ENCODE data around the gene LRRFIP1.
"Not testable (repeated sequence)": the region's sequence is repeated elsewhere in the genome, so short reads cannot be mapped to it uniquely, and the experiment has no call there.

LRRFIP1 gene

GRCh38 chr2:237671466-237672138, 44.2 kb downstream of the LRRFIP1 start:
- in situ Hi-C loops (cut with MboI; ENCODE audit: low pct_unique_long_range_greater_than_20kb, low sequenced_read_pairs): no loop called here
- DNase-seq: no peak

GRCh38 chr2:237672731-237673129, 45.3 kb downstream of the LRRFIP1 start:
- in situ Hi-C loops (cut with MboI; ENCODE audit: low pct_unique_long_range_greater_than_20kb, low sequenced_read_pairs): no loop called here
- DNase-seq: no peak

DNA sequence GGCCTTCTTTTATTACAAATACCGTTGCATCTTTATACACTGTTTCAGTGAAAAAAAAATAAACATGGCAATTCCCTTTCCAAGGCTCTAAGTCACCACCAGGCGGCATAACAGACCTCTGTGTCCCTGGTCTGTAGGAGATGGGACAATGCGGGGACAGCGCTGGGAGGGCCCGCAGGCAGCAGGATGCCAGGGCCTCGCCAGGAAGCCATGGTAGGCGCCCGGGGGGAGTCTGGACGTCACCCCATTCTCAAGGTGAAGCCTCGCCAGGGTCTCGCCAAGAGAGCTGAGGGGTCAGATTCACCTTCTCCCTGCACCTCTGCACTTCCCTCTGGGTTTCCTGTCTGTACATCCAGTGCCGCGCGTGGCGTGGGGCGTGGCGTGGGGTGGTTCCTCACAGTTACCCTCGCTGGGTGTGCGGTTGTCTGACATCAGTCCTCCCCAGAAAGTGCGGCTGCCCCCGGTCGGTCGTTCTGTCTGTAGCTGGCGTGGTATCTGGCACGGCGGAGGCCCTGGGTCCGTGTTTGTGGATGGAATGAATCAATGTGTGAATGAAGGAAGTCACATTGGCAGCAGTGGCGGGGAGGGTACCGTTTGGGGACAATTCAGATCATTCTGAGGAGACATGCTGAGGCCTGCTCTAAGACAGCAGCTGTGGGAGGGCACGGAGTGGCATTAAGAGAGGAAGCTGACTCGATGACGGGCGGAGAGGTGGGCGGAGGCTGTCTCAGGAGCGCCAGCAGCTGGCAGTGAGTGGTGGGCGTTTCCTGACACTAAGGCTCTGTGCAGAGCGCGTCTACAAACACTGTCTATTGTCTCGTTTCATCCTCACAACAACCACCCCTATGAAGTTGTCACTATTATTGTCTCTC, 46.0 kb downstream of the LRRFIP1 start:
- in situ Hi-C loops (cut with MboI; ENCODE audit: low pct_unique_long_range_greater_than_20kb, low sequenced_read_pairs): no loop called here

GRCh38 chr2:237674731-237675276, 47.4 kb downstream of the LRRFIP1 start:
- in situ Hi-C loops (cut with MboI; ENCODE audit: low pct_unique_long_range_greater_than_20kb, low sequenced_read_pairs): no loop called here
- peak; percentile 98 for DNase-seq

More for the DNA sequence above, 46.0 kb downstream of the LRRFIP1 start:
- peak; percentile 79 for DNase-seq

GRCh38 chr2:237675316-237675715, 47.9 kb downstream of the LRRFIP1 start:
- in situ Hi-C loops (cut with MboI; ENCODE audit: low pct_unique_long_range_greater_than_20kb, low sequenced_read_pairs): no loop called here
- no peak for DNase-seq

- in situ Hi-C loops (cut with MboI; ENCODE audit: low pct_unique_long_range_greater_than_20kb, low sequenced_read_pairs): no loop called here
- no peak for DNase-seq
Measured at GRCh38 chr2:237680702-237681478, 53.5 kb downstream of the LRRFIP1 start.

DNA sequence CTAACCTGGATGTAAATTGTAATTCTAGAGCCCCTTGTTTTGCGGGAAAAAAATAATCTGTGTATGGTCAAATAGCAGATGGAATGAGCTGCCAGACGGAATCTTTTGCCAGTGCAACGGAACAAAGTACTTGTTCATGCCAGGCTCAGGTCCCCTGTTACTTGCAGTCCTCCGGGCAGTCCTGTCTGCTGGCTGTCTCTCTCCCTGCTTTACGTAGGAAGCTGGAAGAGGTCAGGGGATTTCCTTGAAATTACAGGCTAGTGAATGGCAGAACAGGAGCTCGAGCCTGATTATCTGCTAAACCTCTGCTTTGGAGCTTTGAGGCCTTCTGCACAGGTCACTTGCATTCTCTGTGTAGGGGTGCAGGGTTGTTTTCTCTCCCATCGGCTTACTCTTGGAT, 54.8 kb downstream of the LRRFIP1 start:
- in situ Hi-C loops (cut with MboI; ENCODE audit: low pct_unique_long_range_greater_than_20kb, low sequenced_read_pairs): no loop called here
- no peak for DNase-seq

- no peak for DNase-seq
- in situ Hi-C loops (cut with MboI; ENCODE audit: low pct_unique_long_range_greater_than_20kb, low sequenced_read_pairs): no loop called here
Measured at GRCh38 chr2:237682856-237683670, 55.7 kb downstream of the LRRFIP1 start.

GRCh38 chr2:237685408-237685807, 58.0 kb downstream of the LRRFIP1 start:
- in situ Hi-C loops (cut with MboI; ENCODE audit: low pct_unique_long_range_greater_than_20kb, low sequenced_read_pairs): no loop called here
- DNase-seq: peak; percentile 37

- in situ Hi-C loops (cut with MboI; ENCODE audit: low pct_unique_long_range_greater_than_20kb, low sequenced_read_pairs): no loop called here
- DNase-seq: no peak
Measured at GRCh38 chr2:237686659-237687136, 59.3 kb downstream of the LRRFIP1 start.

DNA sequence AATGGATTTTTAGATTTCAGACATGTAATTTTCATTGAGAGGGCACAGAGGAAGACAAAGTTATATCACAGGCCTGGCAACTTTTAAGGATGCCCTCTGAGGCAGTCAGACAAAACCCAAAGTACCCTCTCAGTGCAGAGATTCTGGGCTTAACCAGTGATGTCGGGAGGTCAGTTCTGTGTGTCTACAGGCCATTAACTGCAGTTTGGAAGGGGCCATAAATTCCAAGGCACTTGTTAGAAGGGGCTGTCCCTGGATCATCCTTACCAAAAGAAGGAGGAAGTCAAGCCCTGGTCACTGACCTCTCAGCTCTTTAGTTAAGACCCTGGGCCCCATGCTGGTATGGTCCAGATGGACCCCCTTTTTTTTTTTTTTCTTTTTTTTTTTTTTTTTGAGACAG, 60.7 kb downstream of the LRRFIP1 start:
- in situ Hi-C loops (cut with MboI; ENCODE audit: low pct_unique_long_range_greater_than_20kb, low sequenced_read_pairs): no loop called here
- DNase-seq: no peak

GRCh38 chr2:237688541-237688940, 61.2 kb downstream of the LRRFIP1 start:
- DNase-seq; in situ Hi-C loops (cut with MboI; ENCODE audit: low pct_unique_long_range_greater_than_20kb, low sequenced_read_pairs): not testable (repeated sequence)

- in situ Hi-C loops (cut with MboI; ENCODE audit: low pct_unique_long_range_greater_than_20kb, low sequenced_read_pairs): no loop called here
- DNase-seq: no peak
Measured at GRCh38 chr2:237689336-237690131, 62.1 kb downstream of the LRRFIP1 start.

DNA sequence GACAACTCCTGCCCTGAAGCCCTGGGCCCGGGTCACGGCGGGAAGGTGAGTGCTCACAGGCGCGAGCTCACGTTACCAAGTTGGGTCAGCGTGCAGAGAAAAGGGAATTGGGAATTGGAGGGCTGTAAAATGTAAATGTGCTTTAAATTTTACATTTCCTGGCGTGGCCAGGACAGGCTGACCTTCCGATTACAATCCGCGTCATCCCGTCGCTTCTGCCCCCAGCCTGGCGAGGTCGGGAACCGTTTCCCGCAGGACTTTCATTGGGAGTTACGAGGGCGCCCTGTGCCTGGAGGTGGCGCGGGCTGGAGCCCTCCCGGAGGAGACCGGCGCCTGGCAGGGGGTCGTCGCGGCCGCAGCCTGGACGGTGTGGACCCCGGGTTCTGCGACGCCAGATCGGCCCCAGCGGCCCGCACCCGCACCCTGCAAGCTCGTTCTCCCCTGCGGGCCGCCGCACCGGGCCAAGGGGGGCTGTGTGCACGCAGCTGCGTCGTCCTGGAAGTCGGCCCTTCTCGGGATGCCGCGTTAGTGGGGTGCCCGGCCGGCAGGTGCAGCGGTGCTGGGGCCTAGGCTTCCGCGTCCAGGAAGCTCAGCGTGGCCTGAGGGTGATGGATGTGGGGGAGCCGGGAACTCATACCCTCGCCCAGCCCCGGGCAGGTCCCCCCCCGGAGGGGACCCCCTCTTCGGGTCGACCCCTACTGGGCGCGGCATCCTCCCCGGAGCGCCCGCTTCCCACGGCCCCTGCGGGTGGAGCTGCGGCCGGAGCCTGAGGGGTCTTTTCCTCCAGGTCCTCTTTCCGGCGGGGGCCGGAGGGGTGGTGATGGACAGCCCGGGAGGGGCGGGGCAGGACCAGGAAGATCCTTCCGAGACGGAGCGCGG, 63.9 kb downstream of the LRRFIP1 start:
- in situ Hi-C loops (cut with MboI; ENCODE audit: low pct_unique_long_range_greater_than_20kb, low sequenced_read_pairs): no loop called here
- DNase-seq: peak; percentile 43

DNA sequence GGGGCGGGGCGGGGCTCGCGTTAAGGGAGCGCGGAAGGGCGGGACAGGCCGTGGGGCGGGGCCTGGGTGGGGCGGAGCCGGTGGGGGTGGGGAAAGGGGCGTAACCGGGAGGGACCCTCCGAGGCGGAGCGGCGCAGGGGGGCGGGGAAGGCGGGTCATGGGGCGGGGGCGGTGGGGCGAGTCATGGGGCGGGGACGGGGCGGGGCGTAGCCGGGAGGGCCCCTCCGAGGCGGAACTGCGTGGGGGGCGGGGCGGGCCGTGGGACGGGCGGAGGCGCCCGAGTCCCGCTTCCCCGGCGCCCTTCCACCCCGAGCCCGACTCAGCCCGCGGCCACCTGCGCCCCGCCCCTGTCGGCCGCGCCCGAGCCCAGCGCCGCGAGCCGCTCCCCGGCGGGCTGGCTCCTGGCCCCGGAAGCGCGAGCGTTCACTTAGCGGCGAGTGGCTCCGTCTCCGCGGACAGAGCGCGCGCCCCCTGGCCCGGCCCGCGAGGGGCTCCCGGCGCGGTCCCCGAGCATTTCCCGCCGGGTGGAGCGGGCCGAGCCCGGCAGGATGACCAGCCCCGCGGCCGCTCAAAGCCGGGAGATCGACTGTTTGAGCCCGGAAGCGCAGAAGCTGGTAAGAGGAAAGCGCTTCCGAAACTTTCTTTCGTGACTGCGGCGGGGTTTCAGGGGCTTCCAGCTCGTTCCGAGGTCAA, 64.7 kb downstream of the LRRFIP1 start:
- in situ Hi-C loops (cut with MboI; ENCODE audit: low pct_unique_long_range_greater_than_20kb, low sequenced_read_pairs): no loop called here
- peak; percentile 68 for DNase-seq

DNA sequence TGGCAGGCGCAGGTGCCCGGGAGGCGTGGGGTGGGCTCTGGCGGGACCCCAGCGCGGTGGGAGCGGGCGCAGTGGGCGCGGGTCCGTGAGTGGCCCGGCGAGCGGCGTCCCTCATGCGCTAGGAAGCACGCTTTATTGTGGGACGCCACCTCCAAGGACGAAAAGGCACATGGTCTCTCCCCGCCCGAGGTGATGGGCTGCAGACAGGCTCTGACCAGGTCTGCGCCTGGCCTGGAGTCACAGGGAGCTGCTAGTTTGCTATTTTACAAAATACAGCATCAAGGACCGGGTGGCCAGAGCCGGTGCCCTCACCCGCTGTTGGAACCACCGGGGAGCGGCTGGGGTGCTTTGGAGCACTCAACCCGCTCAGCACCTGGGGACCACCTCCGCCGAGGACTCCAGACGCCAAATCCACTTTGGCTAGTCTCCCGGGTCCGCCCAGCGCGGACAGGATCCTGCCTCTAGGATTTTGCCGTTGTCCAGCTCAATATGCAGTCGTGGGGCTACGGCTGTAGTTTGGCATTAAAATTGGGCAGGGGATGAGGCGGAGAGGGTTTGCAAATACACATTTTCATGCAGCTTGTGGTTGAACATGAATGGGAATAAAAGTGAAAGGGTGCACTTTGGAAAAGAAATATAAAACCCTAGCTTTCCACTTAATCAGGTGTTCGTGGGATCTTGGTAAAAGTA, 65.4 kb downstream of the LRRFIP1 start:
- DNase-seq: peak; percentile 48
- in situ Hi-C loops (cut with MboI; ENCODE audit: low pct_unique_long_range_greater_than_20kb, low sequenced_read_pairs): no loop called here

All from KBM-7 (cell line).